HEK293 (cell line): ENCODE data around the gene CLMN.

Experiments
- KLF17 ChIP-seq: fragments of 450-650 bp; formaldehyde crosslinking; IDR thresholded peaks from 2 replicates; pipeline ENCODE4 v1.5.1; 2016; ENCODE audit warnings: missing biosample characterization, missing genetic modification characterization
- PRDM6 ChIP-seq: fragments of 450-650 bp; formaldehyde crosslinking; IDR thresholded peaks from 2 replicates; pipeline ENCODE4 v1.5.1; 2017; ENCODE audit warnings: missing biosample characterization, missing genetic modification characterization
- REPIN1 ChIP-seq: fragments of 450-650 bp; formaldehyde crosslinking; IDR thresholded peaks from 2 replicates; pipeline ENCODE4 v1.5.1; 2017; ENCODE audit warnings: missing biosample characterization, missing genetic modification characterization, low read depth
- SCRT2 ChIP-seq: fragments of 450-650 bp; formaldehyde crosslinking; IDR thresholded peaks from 2 replicates; pipeline ENCODE4 v1.5.1; 2016; ENCODE audit warnings: missing biosample characterization, missing genetic modification characterization
- SETDB1 ChIP-seq: IDR thresholded peaks from one replicate; pipeline ENCODE4 v1.6.1; 2017; ENCODE audit warnings: mild to moderate bottlenecking, low read length, moderate library complexity, mixed read lengths; ENCODE audit not compliant: insufficient read length
- ZBTB20 ChIP-seq: fragments of 450-650 bp; formaldehyde crosslinking; IDR thresholded peaks from 2 replicates; pipeline ENCODE4 v1.5.1; 2016; ENCODE audit warnings: missing biosample characterization, missing genetic modification characterization
- ZEB2 ChIP-seq: fragments of 450-650 bp; formaldehyde crosslinking; IDR thresholded peaks from 2 replicates; pipeline ENCODE4 v1.5.1; 2016; ENCODE audit warnings: missing biosample characterization, missing genetic modification characterization
- ZNF24 ChIP-seq: fragments of 450-650 bp; formaldehyde crosslinking; IDR thresholded peaks from 2 replicates; pipeline ENCODE4 v1.5.1; 2016; ENCODE audit warnings: missing biosample characterization, missing genetic modification characterization
- ZNF280D ChIP-seq: fragments of 450-650 bp; formaldehyde crosslinking; IDR thresholded peaks from 2 replicates; pipeline ENCODE4 v1.5.1; 2016; ENCODE audit warnings: missing biosample characterization, missing genetic modification characterization
- ZNF335 ChIP-seq: fragments of 450-650 bp; formaldehyde crosslinking; conservative IDR thresholded peaks from 2 replicates; pipeline ENCODE4 v1.5.1; 2016; ENCODE audit warnings: missing biosample characterization, missing genetic modification characterization
- ZNF404 ChIP-seq: fragments of 450-650 bp; formaldehyde crosslinking; IDR thresholded peaks from 2 replicates; pipeline ENCODE4 v1.5.1; 2017; ENCODE audit warnings: missing biosample characterization, missing genetic modification characterization
- ZNF426 ChIP-seq: fragments of 450-650 bp; formaldehyde crosslinking; IDR thresholded peaks from 2 replicates; pipeline ENCODE4 v1.5.1; 2017; ENCODE audit warnings: missing biosample characterization, missing genetic modification characterization, mild to moderate bottlenecking, inconsistent platforms, moderate library complexity
- ZNF510 ChIP-seq: fragments of 450-650 bp; formaldehyde crosslinking; IDR thresholded peaks from 2 replicates; pipeline ENCODE4 v1.5.1; 2018; ENCODE audit warnings: mild to moderate bottlenecking, missing genetic modification characterization, missing biosample characterization; ENCODE audit not compliant: insufficient replicate concordance
- ZNF513 ChIP-seq: fragments of 450-650 bp; IDR thresholded peaks from 2 replicates; pipeline ENCODE4 v1.5.1; 2018; ENCODE audit warnings: missing biosample characterization, missing genetic modification characterization
- ZNF518A ChIP-seq: fragments of 450-650 bp; formaldehyde crosslinking; conservative IDR thresholded peaks from 2 replicates; pipeline ENCODE4 v1.5.1; 2016; ENCODE audit warnings: low read depth, missing biosample characterization, missing genetic modification characterization
- ZNF555 ChIP-seq: fragments of 450-650 bp; formaldehyde crosslinking; conservative IDR thresholded peaks from 2 replicates; pipeline ENCODE4 v1.5.1; 2017; ENCODE audit warnings: missing biosample characterization, mild to moderate bottlenecking, missing genetic modification characterization, inconsistent platforms
- ZNF600 ChIP-seq: fragments of 450-650 bp; formaldehyde crosslinking; IDR thresholded peaks from 2 replicates; pipeline ENCODE4 v1.5.1; 2016; ENCODE audit warnings: missing biosample characterization, missing genetic modification characterization
- ZNF654 ChIP-seq: fragments of 450-650 bp; formaldehyde crosslinking; IDR thresholded peaks from 2 replicates; pipeline ENCODE4 v1.5.1; 2016; ENCODE audit warnings: low read depth, missing biosample characterization, missing genetic modification characterization
- ZNF776 ChIP-seq: fragments of 450-650 bp; formaldehyde crosslinking; IDR thresholded peaks from 2 replicates; pipeline ENCODE4 v1.5.0; 2017; ENCODE audit warnings: missing biosample characterization, missing genetic modification characterization, borderline replicate concordance
- ZSCAN16 ChIP-seq: fragments of 450-650 bp; formaldehyde crosslinking; IDR thresholded peaks from 2 replicates; pipeline ENCODE4 v1.5.1; 2016; ENCODE audit warnings: missing biosample characterization, missing genetic modification characterization
- TF ChIP-seq, protein P1 (sequence below): fragments of 450-650 bp; formaldehyde crosslinking; IDR thresholded peaks from 2 replicates; pipeline ENCODE4 v1.5.1; 2017; ENCODE audit warnings: missing biosample characterization, missing genetic modification characterization
- TF ChIP-seq, protein P2 (sequence below): fragments of 450-650 bp; formaldehyde crosslinking; IDR thresholded peaks from 2 replicates; pipeline ENCODE4 v1.5.1; 2016; ENCODE audit warnings: missing biosample characterization, missing genetic modification characterization

The CLMN gene

GRCh38 chr14:95291859-95292542 lies 27.7 kb downstream of the CLMN start (continued):
- TF ChIP-seq ZNF510, result no peak
- no peak for TF ChIP-seq ZNF518A (tag by site-specific recombination)
- no peak for TF ChIP-seq ZNF335 (tag by site-specific recombination)
- TF ChIP-seq ZNF280D, result no peak
- no peak for TF ChIP-seq ZNF654 (tag by site-specific recombination)
- no peak for TF ChIP-seq SETDB1
- no peak for TF ChIP-seq ZSCAN16
- no peak for TF ChIP-seq ZBTB20 (tag by site-specific recombination)
- no peak for TF ChIP-seq ZNF426 (tag by site-specific recombination)
- TF ChIP-seq ZNF24, result peak; percentile 69
- peak; percentile 69 for TF ChIP-seq ZNF513 (tag by site-specific recombination)
- no peak for TF ChIP-seq ZNF555 (tag by site-specific recombination)
- no peak for TF ChIP-seq KLF17 (tag by site-specific recombination)
- TF ChIP-seq PRDM6 (tag by site-specific recombination), result peak; percentile 43; the same call in 1 of the 2 replicates
- TF ChIP-seq ZNF600, result no peak
- TF ChIP-seq, protein P1, sequence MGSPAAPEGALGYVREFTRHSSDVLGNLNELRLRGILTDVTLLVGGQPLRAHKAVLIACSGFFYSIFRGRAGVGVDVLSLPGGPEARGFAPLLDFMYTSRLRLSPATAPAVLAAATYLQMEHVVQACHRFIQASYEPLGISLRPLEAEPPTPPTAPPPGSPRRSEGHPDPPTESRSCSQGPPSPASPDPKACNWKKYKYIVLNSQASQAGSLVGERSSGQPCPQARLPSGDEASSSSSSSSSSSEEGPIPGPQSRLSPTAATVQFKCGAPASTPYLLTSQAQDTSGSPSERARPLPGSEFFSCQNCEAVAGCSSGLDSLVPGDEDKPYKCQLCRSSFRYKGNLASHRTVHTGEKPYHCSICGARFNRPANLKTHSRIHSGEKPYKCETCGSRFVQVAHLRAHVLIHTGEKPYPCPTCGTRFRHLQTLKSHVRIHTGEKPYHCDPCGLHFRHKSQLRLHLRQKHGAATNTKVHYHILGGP, result peak; percentile 83
- peak; percentile 89; the same call in 1 of the 2 replicates for TF ChIP-seq ZNF776 (tag by site-specific recombination)
- TF ChIP-seq ZNF404, result no peak
- TF ChIP-seq ZEB2 (tag by site-specific recombination), result peak; percentile 25; the same call in 1 of the 2 replicates
- no peak for TF ChIP-seq SCRT2 (tag by site-specific recombination)
- TF ChIP-seq, protein P2, sequence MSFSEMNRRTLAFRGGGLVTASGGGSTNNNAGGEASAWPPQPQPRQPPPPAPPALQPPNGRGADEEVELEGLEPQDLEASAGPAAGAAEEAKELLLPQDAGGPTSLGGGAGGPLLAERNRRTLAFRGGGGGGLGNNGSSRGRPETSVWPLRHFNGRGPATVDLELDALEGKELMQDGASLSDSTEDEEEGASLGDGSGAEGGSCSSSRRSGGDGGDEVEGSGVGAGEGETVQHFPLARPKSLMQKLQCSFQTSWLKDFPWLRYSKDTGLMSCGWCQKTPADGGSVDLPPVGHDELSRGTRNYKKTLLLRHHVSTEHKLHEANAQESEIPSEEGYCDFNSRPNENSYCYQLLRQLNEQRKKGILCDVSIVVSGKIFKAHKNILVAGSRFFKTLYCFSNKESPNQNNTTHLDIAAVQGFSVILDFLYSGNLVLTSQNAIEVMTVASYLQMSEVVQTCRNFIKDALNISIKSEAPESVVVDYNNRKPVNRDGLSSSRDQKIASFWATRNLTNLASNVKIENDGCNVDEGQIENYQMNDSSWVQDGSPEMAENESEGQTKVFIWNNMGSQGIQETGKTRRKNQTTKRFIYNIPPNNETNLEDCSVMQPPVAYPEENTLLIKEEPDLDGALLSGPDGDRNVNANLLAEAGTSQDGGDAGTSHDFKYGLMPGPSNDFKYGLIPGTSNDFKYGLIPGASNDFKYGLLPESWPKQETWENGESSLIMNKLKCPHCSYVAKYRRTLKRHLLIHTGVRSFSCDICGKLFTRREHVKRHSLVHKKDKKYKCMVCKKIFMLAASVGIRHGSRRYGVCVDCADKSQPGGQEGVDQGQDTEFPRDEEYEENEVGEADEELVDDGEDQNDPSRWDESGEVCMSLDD, result no peak
- TF ChIP-seq REPIN1 (tag by site-specific recombination), result no peak
